Large intestine (tissue), 3 donors: Measurements from ENCODE around the gene SRGAP2C. TPM values are rescaled to one million over a fixed set of nuclear protein-coding genes. Genes with fewer than 3 reads are reported as not detected.
"Not testable (repeated sequence)": the region's sequence is repeated elsewhere in the genome, so short reads cannot be mapped to it uniquely, and the experiment has no call there.

Experiments used
- DNase-seq, 2 donors: peaks; one replicate each; pipeline versions ENCODE4 v3.0.0 to v3.0.0-alpha.2; 2013
- H3K27ac ChIP-seq: one replicate; pipeline ENCODE4 v1.5.1; 2013; ENCODE audit warnings: low read length
- H3K27me3 ChIP-seq: 2 replicates; pipeline ENCODE4 v1.6.1; 2013; ENCODE audit warnings: low read length; ENCODE audit not compliant: control insufficient read depth, insufficient read depth
- H3K36me3 ChIP-seq: 2 replicates; pipeline ENCODE4 v1.6.1; 2013; ENCODE audit warnings: low read length; ENCODE audit not compliant: control insufficient read depth, insufficient read depth
- H3K4me1 ChIP-seq: one replicate; pipeline ENCODE4 v1.6.1; 2013; ENCODE audit warnings: low read length; ENCODE audit not compliant: control insufficient read depth, insufficient read depth
- H3K4me3 ChIP-seq: one replicate; pipeline ENCODE4 v1.5.1; 2013; ENCODE audit warnings: low read length
- H3K9me3 ChIP-seq: one replicate; pipeline ENCODE4 v1.6.1; 2013; ENCODE audit warnings: mild to moderate bottlenecking, low read depth, low read length, moderate library complexity; ENCODE audit not compliant: control insufficient read depth
- WGBS: methylation state at CpG from one replicate; pipeline ENCODE4 v1.1.5; 2013; ENCODE audit warnings: low lambda C conversion rate; ENCODE audit not compliant: insufficient coverage; 5-methylcytosine and 5-hydroxymethylcytosine counted together
- polyA plus RNA-seq: library from polyadenylated mRNA; unstranded; fragments of 120-200 nt; gene quantifications from one replicate; pipeline ENCODE4 v1.2.1, GENCODE V29; 2013

The SRGAP2C gene
- polyA plus RNA-seq, 1 donor: 6.6 TPM

GRCh38 chr1:121337958-121338357 lies 153.2 kb downstream of the SRGAP2C start:
- WGBS: no CpG with 5 or more reads among the region's 1 CpG
- H3K4me3 ChIP-seq, H3K27me3 ChIP-seq, DNase-seq, H3K27ac ChIP-seq, H3K4me1 ChIP-seq, H3K36me3 ChIP-seq, H3K9me3 ChIP-seq: not testable (repeated sequence)

- DNase-seq, H3K4me1 ChIP-seq: not testable (repeated sequence)
Observed at GRCh38 chr1:121339611-121340010, 154.8 kb downstream of the SRGAP2C start.

GRCh38 chr1:121343311-121343906 lies 158.6 kb downstream of the SRGAP2C start:
- WGBS: no CpG with 5 or more reads among the region's 3 CpGs
- not testable (repeated sequence) for DNase-seq, H3K4me1 ChIP-seq, H3K4me3 ChIP-seq, H3K27ac ChIP-seq, H3K9me3 ChIP-seq, H3K27me3 ChIP-seq, H3K36me3 ChIP-seq

More at GRCh38 chr1:121339611-121340010, 154.8 kb downstream of the SRGAP2C start:
- H3K4me3 ChIP-seq, H3K27me3 ChIP-seq, H3K27ac ChIP-seq, H3K36me3 ChIP-seq, H3K9me3 ChIP-seq: not testable (repeated sequence)
- no CpG with 5 or more reads among the region's 2 CpGs for WGBS

- not testable (repeated sequence) for H3K9me3 ChIP-seq, H3K27ac ChIP-seq, H3K36me3 ChIP-seq, H3K27me3 ChIP-seq, H3K4me1 ChIP-seq, DNase-seq, H3K4me3 ChIP-seq
- no CpG with 5 or more reads among the region's 3 CpGs for WGBS
Observed at GRCh38 chr1:121344355-121344754, 159.6 kb downstream of the SRGAP2C start.

GRCh38 chr1:121346654-121347053 lies 161.9 kb downstream of the SRGAP2C start:
- H3K27ac ChIP-seq, H3K27me3 ChIP-seq, DNase-seq, H3K36me3 ChIP-seq, H3K9me3 ChIP-seq, H3K4me1 ChIP-seq, H3K4me3 ChIP-seq: not testable (repeated sequence)
- WGBS: no CpG with 5 or more reads among the region's 3 CpGs

- not testable (repeated sequence) for H3K27ac ChIP-seq, H3K4me1 ChIP-seq, H3K36me3 ChIP-seq, H3K4me3 ChIP-seq, DNase-seq, H3K9me3 ChIP-seq, H3K27me3 ChIP-seq
- no CpG with 5 or more reads among the region's 5 CpGs for WGBS
Observed at GRCh38 chr1:121347476-121347875, 162.7 kb downstream of the SRGAP2C start.

GRCh38 chr1:121348115-121348514 lies 163.3 kb downstream of the SRGAP2C start:
- not testable (repeated sequence) for H3K27me3 ChIP-seq, H3K4me3 ChIP-seq, H3K36me3 ChIP-seq, H3K27ac ChIP-seq, H3K9me3 ChIP-seq, H3K4me1 ChIP-seq, DNase-seq
- WGBS: no CpG with 5 or more reads among the region's 1 CpG

GRCh38 chr1:121349332-121349967 lies 164.7 kb downstream of the SRGAP2C start:
- H3K27ac ChIP-seq, H3K9me3 ChIP-seq, H3K4me3 ChIP-seq, H3K4me1 ChIP-seq, H3K36me3 ChIP-seq, H3K27me3 ChIP-seq, DNase-seq: not testable (repeated sequence)
- no CpG with 5 or more reads among the region's 4 CpGs for WGBS

- DNase-seq, H3K36me3 ChIP-seq, H3K4me3 ChIP-seq, H3K27me3 ChIP-seq, H3K9me3 ChIP-seq, H3K27ac ChIP-seq, H3K4me1 ChIP-seq: not testable (repeated sequence)
- no CpG with 5 or more reads among the region's 5 CpGs for WGBS
Observed at GRCh38 chr1:121355711-121356420, 171.1 kb downstream of the SRGAP2C start.

- not testable (repeated sequence) for H3K4me1 ChIP-seq, DNase-seq, H3K36me3 ChIP-seq, H3K9me3 ChIP-seq, H3K27ac ChIP-seq, H3K4me3 ChIP-seq, H3K27me3 ChIP-seq
- no CpG with 5 or more reads among the region's 2 CpGs for WGBS
Observed at GRCh38 chr1:121356819-121357218, 172.0 kb downstream of the SRGAP2C start.
